Mesothelial cell of epicardium (in vitro differentiated cells): ENCODE measurements around the gene PCDHGA6. TPM values are rescaled to one million over a fixed set of nuclear protein-coding genes. Genes with fewer than 3 reads are reported as not detected.
"Not testable (repeated sequence)": the region's sequence is repeated elsewhere in the genome, so short reads cannot be mapped to it uniquely, and the experiment has no call there.

Experiments
- DNase-seq, 2 experiments: peaks; one replicate each; pipeline ENCODE4 v3.0.0; 2021; ENCODE audit warnings: low spot score in 2 of 2; ENCODE audit not compliant: unreplicated experiment in 2 of 2
- H3K27ac Mint-ChIP-seq: 2 replicates; pipeline ENCODE4 v1.8.0; 2021; ENCODE audit warnings: mixed read lengths
- H3K27me3 Mint-ChIP-seq: 2 replicates; pipeline ENCODE4 v1.8.0; 2021; ENCODE audit warnings: low read depth, mixed read lengths
- H3K36me3 Mint-ChIP-seq: 2 replicates; pipeline ENCODE4 v1.8.0; 2021; ENCODE audit warnings: mixed read lengths
- H3K4me1 Mint-ChIP-seq: 2 replicates; pipeline ENCODE4 v1.8.0; 2021; ENCODE audit warnings: mixed read lengths
- H3K4me3 Mint-ChIP-seq: 2 replicates; pipeline ENCODE4 v1.8.0; 2021; ENCODE audit warnings: mild to moderate bottlenecking, moderate library complexity, mixed read lengths
- H3K9me3 Mint-ChIP-seq: 2 replicates; pipeline ENCODE4 v1.8.0; 2021; ENCODE audit warnings: mixed read lengths
- total RNA-seq: library from RNA; stranded (reverse); gene quantifications from 3 replicates; pipeline ENCODE4 v1.2.1, GENCODE V29; 2021
- TF ChIP-seq, protein P1 (sequence below): fragments of 200-600 bp; sonication (generic); IDR thresholded peaks from one replicate; pipeline ENCODE4 v1.5.0; 2021; ENCODE audit warnings: antibody characterized with exemption; ENCODE audit not compliant: unreplicated experiment

PCDHGA6 gene
- total RNA-seq, 1 donor from 2014 or later = 0.25 TPM

GRCh38 chr5:141338538-141339306, 35.0 kb upstream of the PCDHGA6 start, which contains the start of gene PCDHGA2:
TSS of gene PCDHGA2 (plus strand) at chr5:141338760.
- no peak within 1 kb of the TSS for H3K27ac Mint-ChIP-seq
- TF ChIP-seq, protein P1, sequence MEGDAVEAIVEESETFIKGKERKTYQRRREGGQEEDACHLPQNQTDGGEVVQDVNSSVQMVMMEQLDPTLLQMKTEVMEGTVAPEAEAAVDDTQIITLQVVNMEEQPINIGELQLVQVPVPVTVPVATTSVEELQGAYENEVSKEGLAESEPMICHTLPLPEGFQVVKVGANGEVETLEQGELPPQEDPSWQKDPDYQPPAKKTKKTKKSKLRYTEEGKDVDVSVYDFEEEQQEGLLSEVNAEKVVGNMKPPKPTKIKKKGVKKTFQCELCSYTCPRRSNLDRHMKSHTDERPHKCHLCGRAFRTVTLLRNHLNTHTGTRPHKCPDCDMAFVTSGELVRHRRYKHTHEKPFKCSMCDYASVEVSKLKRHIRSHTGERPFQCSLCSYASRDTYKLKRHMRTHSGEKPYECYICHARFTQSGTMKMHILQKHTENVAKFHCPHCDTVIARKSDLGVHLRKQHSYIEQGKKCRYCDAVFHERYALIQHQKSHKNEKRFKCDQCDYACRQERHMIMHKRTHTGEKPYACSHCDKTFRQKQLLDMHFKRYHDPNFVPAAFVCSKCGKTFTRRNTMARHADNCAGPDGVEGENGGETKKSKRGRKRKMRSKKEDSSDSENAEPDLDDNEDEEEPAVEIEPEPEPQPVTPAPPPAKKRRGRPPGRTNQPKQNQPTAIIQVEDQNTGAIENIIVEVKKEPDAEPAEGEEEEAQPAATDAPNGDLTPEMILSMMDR = no peak
- no peaks in the 10 kb centered on the region for H3K27me3 Mint-ChIP-seq
- no peak for DNase-seq
- peaks cover 10% of the 10 kb centered on the region for H3K36me3 Mint-ChIP-seq
- no peak within 1 kb of the TSS for H3K4me3 Mint-ChIP-seq
- H3K4me1 Mint-ChIP-seq = no peaks in the 10 kb centered on the region
- peaks cover 75% of the 10 kb centered on the region for H3K9me3 Mint-ChIP-seq

- H3K9me3 Mint-ChIP-seq = peaks cover 68% of the 10 kb centered on the region
- H3K27me3 Mint-ChIP-seq, H3K4me1 Mint-ChIP-seq, H3K4me3 Mint-ChIP-seq, DNase-seq, H3K27ac Mint-ChIP-seq: not testable (repeated sequence)
- H3K36me3 Mint-ChIP-seq = peaks cover 15% of the 10 kb centered on the region
Observed at GRCh38 chr5:141340781-141341354, 32.8 kb upstream of the PCDHGA6 start.

- no peak for DNase-seq
- H3K9me3 Mint-ChIP-seq = peaks cover 60% of the 10 kb centered on the region
Observed at GRCh38 chr5:141342773-141343172, 30.9 kb upstream of the PCDHGA6 start.

DNA sequence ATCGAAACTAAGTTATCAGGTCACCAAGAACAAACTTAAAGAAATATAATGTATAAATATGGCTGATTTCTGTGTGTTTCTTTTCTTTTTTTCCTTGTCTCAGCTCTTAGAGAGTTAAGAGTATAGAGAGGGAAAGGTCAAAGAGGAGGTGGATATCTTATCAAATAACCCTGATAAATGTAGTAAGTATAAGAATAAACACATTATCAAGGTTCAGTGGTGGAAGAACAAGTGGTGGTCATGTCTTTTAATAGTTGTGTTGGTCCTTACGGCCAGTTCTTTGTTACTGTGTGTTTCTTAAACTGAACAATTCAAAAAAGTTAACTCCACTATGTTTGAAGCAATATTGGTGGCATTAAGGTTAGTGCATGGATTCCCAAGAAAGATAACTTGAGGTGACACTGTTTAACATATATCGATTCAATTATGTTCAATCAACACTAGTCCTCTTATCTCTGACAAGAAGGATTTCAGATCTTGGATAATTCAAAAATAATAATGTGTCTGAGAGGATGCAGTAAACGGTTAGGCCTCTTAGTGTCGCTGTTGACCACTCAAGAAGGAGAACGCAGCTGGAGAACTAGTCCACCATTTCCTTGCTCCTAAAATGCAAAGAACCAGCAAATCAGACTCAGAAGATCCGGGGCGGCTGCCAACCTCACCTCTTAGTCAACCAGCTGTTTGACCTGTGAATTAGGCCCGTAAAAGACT, 30.3 kb upstream of the PCDHGA6 start, which contains the start of gene PCDHGA3:
TSS of gene PCDHGA3 (plus strand) at position 588 of the 711 bp plus-strand sequence. CDS start 205 bp downstream, outside the sequence.
- no peaks in the 10 kb centered on the region for H3K4me1 Mint-ChIP-seq
- peaks cover 58% of the 10 kb centered on the region for H3K9me3 Mint-ChIP-seq
- TF ChIP-seq, protein P1 = no peak
- no peak within 1 kb of the TSS for H3K27ac Mint-ChIP-seq
- H3K27me3 Mint-ChIP-seq = no peaks in the 10 kb centered on the region
- no peak for DNase-seq
- H3K36me3 Mint-ChIP-seq = peaks cover 15% of the 10 kb centered on the region
- no peak within 1 kb of the TSS for H3K4me3 Mint-ChIP-seq

More at GRCh38 chr5:141342773-141343172, 30.9 kb upstream of the PCDHGA6 start:
- Mint-ChIP-seq H3K27ac (no peak overlapping the region), H3K27me3 (no peaks in the 10 kb centered on the region), H3K36me3 (peaks cover 15% of the 10 kb centered on the region), H3K4me3 (no peak overlapping the region), H3K4me1 (no peaks in the 10 kb centered on the region)
- TF ChIP-seq, protein P1 = no peak

DNA sequence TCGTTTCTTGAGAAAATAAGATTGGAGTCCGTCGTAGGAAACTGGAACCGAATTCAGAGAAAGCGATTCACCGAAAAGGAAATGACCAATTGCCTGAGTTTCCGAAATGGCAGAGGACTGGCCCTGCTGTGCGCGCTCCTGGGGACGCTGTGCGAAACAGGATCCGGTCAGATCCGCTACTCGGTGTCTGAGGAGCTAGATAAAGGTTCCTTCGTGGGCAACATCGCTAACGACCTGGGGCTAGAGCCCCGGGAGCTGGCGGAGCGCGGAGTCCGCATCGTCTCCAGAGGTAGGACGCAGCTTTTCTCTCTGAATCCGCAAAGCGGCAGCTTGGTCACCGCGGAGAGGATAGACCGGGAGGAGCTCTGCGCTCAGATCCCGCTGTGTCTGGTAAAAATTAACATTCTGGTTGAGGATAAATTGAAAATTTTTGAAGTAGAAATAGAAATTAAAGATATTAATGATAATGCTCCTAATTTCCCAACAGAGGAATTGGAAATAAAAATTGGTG, 29.7 kb upstream of the PCDHGA6 start:
- no peaks in the 10 kb centered on the region for H3K27me3 Mint-ChIP-seq
- TF ChIP-seq, protein P1 = no peak
- H3K4me3 Mint-ChIP-seq = no peak overlapping the region
- peaks cover 61% of the 10 kb centered on the region for H3K9me3 Mint-ChIP-seq
- H3K4me1 Mint-ChIP-seq = no peaks in the 10 kb centered on the region
- peaks cover 15% of the 10 kb centered on the region for H3K36me3 Mint-ChIP-seq
- H3K27ac Mint-ChIP-seq = no peak overlapping the region
- DNase-seq = no peak
